HG02884 (cell line): ENCODE results near the gene SELENOO.

ENCODE experiments used
- ATAC-seq: cut with Tn5 transposase; IDR thresholded peaks from one replicate; pipeline ENCODE4 v1.9.1; 2021; ENCODE audit warnings: mild to moderate bottlenecking, moderate library complexity; ENCODE audit not compliant: unreplicated experiment

SELENOO gene

GRCh38 chr22:50228366-50228765 lies 27.6 kb downstream of the SELENOO start:
- ATAC-seq = no peak

- no peak for ATAC-seq
Measured at GRCh38 chr22:50229370-50229769, 28.6 kb downstream of the SELENOO start.

GRCh38 chr22:50232481-50233151 lies 31.8 kb downstream of the SELENOO start:
- ATAC-seq = no peak

- ATAC-seq = no peak
Measured at GRCh38 chr22:50233223-50233622, 32.4 kb downstream of the SELENOO start.

GRCh38 chr22:50236731-50237409 lies 36.1 kb downstream of the SELENOO start:
- ATAC-seq = no peak

GRCh38 chr22:50238755-50239154 lies 37.9 kb downstream of the SELENOO start:
- no peak for ATAC-seq

- no peak for ATAC-seq
Measured at GRCh38 chr22:50242406-50242949, 41.7 kb downstream of the SELENOO start.

- no peak for ATAC-seq
Measured at GRCh38 chr22:50243685-50244419, 43.0 kb downstream of the SELENOO start.

DNA sequence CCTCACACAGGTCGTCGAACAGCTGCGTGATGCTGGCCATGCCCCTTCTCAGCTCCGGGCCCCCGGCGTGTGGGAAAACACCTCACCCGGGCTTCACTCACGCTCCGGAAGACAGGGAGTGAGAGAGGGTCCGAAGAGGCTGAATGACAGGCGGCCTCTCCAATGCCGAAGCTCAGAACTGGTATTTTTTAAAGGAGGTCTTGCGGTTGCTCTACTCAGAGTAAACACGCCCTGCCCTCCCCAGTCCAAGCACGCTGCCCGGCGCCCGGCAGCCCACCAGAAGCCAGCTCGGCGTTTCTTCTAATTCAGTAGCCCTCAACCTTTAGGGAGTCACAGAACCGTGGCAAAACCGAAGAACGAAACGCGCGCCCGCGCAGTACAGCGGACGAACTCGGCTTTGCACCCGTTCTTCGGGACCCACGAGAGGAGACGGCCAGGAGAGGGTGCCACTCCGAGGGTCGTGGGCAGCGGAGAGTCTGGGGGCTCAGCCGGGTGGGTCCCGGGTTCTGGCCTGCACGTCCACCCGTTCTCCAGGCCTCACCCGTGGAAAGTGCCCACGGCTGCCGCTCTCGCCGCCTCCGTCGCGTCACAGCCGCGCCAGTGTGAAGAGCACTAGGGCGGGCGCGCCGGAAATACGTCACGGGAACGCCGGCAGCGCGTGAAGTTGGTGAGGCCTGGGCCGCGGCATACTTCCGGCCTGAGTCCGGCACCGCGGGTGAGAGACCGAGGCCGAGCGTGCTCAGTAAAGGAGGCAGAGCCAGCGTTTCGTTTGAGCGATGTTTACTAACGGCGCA lies 43.8 kb downstream of the SELENOO start, which contains the start of gene TUBGCP6:
TUBGCP6 (minus strand) TSS at position 604 of the 794 bp plus-strand sequence; CDS start at position 40, 564 bp downstream.
- peak; percentile 66 for ATAC-seq

- no peak for ATAC-seq
Measured at GRCh38 chr22:50245214-50246072, 44.6 kb downstream of the SELENOO start.

DNA sequence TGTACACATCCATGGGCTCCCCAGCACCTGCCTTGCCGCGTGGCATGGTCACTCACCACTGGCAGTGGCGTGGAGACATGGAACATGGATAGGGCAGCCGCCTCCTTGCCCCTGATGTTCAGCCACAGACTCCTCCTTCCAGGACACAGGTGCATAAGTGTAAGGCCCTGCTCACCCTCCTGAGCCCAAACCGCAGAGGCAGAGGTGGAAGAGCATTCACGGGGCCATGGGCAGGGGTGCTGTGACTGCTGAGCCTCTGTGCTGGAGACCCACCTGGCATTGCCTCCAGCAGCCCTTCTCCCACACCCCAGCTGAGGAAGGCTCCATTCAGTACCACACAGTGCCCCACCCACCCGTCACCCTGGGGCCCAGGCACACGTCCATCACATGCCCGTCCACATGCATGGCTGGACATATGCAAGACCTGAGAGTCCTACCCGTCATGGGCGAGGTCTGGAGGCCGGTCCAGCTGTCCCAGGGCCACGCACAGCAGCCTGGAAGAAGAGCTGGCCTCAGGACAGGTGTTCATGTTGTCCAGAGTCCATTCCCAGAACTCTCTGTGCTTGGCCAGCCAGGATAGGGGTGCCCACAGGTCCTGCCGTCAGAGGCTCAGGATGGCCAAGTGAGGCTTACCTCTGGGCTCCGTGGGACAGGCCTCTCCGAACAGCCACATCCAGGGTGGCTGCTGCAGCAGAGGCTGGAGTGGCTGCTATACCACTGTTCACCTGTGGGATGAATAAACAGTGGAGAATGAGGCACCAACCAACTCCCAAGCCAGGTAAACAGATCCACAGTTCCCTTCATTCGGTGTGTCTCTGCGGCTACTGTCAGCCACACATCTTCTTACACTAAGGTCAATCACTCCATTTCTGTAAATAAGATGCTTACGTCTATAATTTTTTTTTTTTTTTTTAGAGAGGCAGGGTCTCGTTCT lies 45.7 kb downstream of the SELENOO start:
- ATAC-seq = no peak

- no peak for ATAC-seq
Measured at GRCh38 chr22:50247748-50248147, 46.9 kb downstream of the SELENOO start.

- ATAC-seq = no peak
Measured at GRCh38 chr22:50248196-50249081, 47.6 kb downstream of the SELENOO start.

DNA sequence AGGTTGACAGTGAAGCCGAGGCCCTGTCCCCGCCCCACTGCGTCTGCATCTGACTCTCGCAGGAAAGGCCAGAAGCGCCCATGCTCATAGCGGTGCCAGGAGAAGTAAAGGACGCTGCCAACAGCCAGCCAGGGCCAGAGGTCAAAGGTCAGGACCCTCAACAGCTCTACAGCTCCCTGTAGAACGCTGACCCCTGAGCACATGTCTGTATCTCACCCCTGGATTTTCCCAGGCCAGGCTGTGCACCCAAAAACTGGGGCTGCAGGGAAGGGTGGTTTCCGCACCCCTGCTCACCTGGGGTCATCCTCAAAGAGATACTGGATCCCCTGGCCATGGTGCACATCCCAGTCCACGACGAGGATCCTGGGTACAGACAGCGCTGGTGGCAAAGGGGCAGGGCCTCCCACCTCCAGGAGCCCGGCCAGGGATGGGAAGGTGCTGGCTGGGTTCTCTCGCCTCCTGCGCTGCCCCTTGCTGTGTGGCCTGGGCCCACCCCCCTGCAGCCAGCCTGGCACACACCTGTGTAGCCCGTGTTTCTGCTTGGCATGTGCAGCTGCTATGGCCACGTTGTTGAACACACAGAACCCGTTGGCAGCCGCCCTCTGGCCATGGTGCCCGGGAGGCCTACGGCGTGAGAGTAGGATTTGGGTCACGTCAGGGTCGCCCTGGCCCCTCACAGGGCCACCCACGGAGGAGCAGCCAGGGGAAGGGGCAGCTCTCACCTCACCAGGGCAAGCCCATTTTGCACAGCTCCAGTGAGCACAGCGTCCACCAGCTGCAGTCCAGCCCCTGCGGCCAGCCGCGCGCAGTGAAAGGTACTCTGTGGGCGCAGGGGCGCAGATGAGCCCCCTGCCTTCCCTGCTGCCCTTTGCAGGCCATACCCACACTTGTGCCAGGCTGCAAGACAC lies 48.8 kb downstream of the SELENOO start:
- ATAC-seq = no peak

- ATAC-seq = no peak
Measured at GRCh38 chr22:50250249-50250554, 49.4 kb downstream of the SELENOO start.

DNA sequence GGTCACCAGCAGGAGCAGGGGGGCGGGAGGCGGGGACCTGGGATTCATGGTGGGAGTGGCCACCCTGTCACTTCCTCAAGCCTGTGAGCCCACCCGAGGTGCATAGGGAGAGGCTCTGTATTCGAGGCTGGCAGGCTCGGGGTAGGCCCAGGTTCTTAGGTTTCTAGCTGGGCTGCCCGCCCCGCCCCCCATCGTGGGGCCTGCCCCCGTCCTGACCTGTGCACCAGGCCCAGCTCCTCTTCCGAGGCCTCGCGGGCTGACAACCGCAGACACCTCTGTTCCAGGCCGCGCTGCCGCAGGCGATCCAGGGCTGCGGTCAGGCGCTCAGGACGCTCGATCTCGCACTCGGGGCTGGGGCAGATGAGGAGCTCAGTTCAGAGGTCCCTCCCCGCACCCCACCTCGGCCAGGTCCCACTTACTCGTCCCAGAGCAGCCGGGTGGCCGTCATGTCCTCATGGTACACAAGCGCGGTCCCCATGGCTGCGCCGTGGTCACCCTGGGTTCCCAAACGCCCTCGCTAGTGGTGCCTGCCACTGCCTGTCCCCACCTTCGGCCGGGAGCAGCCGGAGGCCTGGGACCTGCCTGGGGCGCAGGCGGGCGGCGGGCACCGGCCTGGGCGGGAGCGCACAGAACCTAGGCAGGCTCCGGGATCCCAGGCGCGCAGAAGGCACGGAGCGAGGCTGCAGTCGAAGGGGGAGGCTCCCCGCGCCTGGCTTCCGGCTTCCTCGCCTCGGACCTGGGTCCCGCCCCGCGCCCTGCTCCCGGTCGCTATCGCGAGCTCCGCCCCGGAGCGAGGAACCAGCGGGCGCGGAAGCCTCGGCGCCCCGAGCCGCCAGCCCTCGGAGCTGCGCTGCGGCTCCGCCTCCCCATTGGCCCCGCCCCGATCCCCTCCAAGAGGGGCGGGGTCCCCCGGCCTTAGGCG lies 50.0 kb downstream of the SELENOO start, which contains the start of gene HDAC10:
HDAC10 (minus strand) TSS at position 711 of the 922 bp plus-strand sequence; CDS start at position 478, 233 bp downstream.
- peak; percentile 60 for ATAC-seq
